ENCODE measurements around the gene NKD2. TPM values are rescaled to one million over a fixed set of nuclear protein-coding genes. Genes with fewer than 3 reads are reported as not detected.

NKD2 gene
- total RNA-seq, 1 experiment from 2014 or later, result 12.8 TPM

- ChIA-PET POLR2A (no interaction called here), CTCF (interaction anchor here (1.0 kb wide), 1 partner anchor 22 kb away, joined by 4 read pairs; no protein-coding TSS in a partner anchor)
- ATAC-seq, result no peak
- no peak for DNase-seq (ENCODE audit: low spot score)
- no peaks in the 10 kb centered on the region for H3K9me3 Mint-ChIP-seq
- H3K27me3 Mint-ChIP-seq (ENCODE audit: low read depth), result no peaks in the 10 kb centered on the region
- H3K4me3 Mint-ChIP-seq, result no peak overlapping the region
- TF ChIP-seq RELA (CRISPR knock-in tag; IDR thresholded peaks at IDR 0.05; ENCODE audit: borderline replicate concordance) (no peak), SMAD4 (CRISPR knock-in tag; IDR thresholded peaks at IDR 0.05) (no peak), USF2 (CRISPR knock-in tag; IDR thresholded peaks at IDR 0.05) (no peak), ZNF317 (CRISPR knock-in tag; IDR thresholded peaks at IDR 0.05; ENCODE audit: borderline replicate concordance, low read depth) (no peak), ZMAT4 (CRISPR knock-in tag; IDR thresholded peaks at IDR 0.05) (no peak), ETV6 (CRISPR knock-in tag; IDR thresholded peaks at IDR 0.05) (no peak), IRF1 (CRISPR knock-in tag; IDR thresholded peaks at IDR 0.05) (no peak), CBFB (CRISPR knock-in tag; IDR thresholded peaks at IDR 0.05; ENCODE audit: low read depth) (no peak), ELF4 (CRISPR knock-in tag; IDR thresholded peaks at IDR 0.05; ENCODE audit: low read depth) (no peak), NR2C2 (CRISPR knock-in tag; IDR thresholded peaks at IDR 0.05) (no peak), ZNF219 (CRISPR knock-in tag; IDR thresholded peaks at IDR 0.05; ENCODE audit: borderline replicate concordance) (no peak), FOXP4 (CRISPR knock-in tag; IDR thresholded peaks at IDR 0.05) (no peak), FOXP1 (CRISPR knock-in tag; IDR thresholded peaks at IDR 0.05; ENCODE audit: borderline replicate concordance) (no peak), SP1 (CRISPR knock-in tag; conservative IDR thresholded peaks at IDR 0.05) (no peak)
- H3K4me1 Mint-ChIP-seq, result no peaks in the 10 kb centered on the region
- no peak overlapping the region for H3K27ac Mint-ChIP-seq
- no peaks in the 10 kb centered on the region for H3K36me3 Mint-ChIP-seq
These were observed 47.4 kb upstream of the NKD2 start for GRCh38 chr5:961002-961710.

GRCh38 chr5:961711-962240, 46.8 kb upstream of the NKD2 start:
- no peaks in the 10 kb centered on the region for H3K4me1 Mint-ChIP-seq
- DNase-seq (ENCODE audit: low spot score) (no peak), ATAC-seq (no peak)
- TF ChIP-seq IRF1 (CRISPR knock-in tag; IDR thresholded peaks at IDR 0.05) (no peak), CREB1 (CRISPR knock-in tag; IDR thresholded peaks at IDR 0.05) (no peak), PRRX2 (CRISPR knock-in tag; IDR thresholded peaks at IDR 0.05) (no peak), MYBL2 (CRISPR knock-in tag; IDR thresholded peaks at IDR 0.05) (no peak), SMAD3 (CRISPR knock-in tag; IDR thresholded peaks at IDR 0.05; ENCODE audit: borderline replicate concordance) (no peak), ATF2 (CRISPR knock-in tag; IDR thresholded peaks at IDR 0.05; ENCODE audit: borderline replicate concordance, low read depth) (no peak), OVOL2 (CRISPR knock-in tag; IDR thresholded peaks at IDR 0.05; ENCODE audit: borderline replicate concordance) (no peak)
- H3K27me3 Mint-ChIP-seq (ENCODE audit: low read depth), result no peaks in the 10 kb centered on the region
- no peaks in the 10 kb centered on the region for H3K9me3 Mint-ChIP-seq
- CTCF ChIA-PET, result interaction anchor here (1.0 kb wide), 1 partner anchor 21 kb away, joined by 4 read pairs; no protein-coding TSS in a partner anchor
- no peak overlapping the region; the same call in 1 of the 2 replicates for H3K27ac Mint-ChIP-seq
- no peak overlapping the region for H3K4me3 Mint-ChIP-seq
- H3K36me3 Mint-ChIP-seq, result no peaks in the 10 kb centered on the region
- POLR2A ChIA-PET, result no interaction called here

All from WTC11 (cell line).